H1 (cell line): Measurements from ENCODE around the gene LRPPRC. TPM values are rescaled to one million over a fixed set of nuclear protein-coding genes. Genes with fewer than 3 reads are reported as not detected.
"Not testable (repeated sequence)": the region's sequence is repeated elsewhere in the genome, so short reads cannot be mapped to it uniquely, and the experiment has no call there.

ENCODE experiments used
- CTCF ChIA-PET: fragments of 300-600 bp; sonication (Branson Sonifier 250); formaldehyde crosslinking; loops from one replicate; lab custom pipeline; 2021; ENCODE audit not compliant: partially characterized antibody; lab: Charles Lee
- POLR2A ChIA-PET: fragments of 300-600 bp; sonication (Branson Sonifier 250); formaldehyde crosslinking; loops from one replicate; lab custom pipeline; 2021; ENCODE audit warnings: inconsistent platforms; ENCODE audit not compliant: partially characterized antibody; lab: Charles Lee
- DNase-seq, 2 experiments: peaks; one replicate each; pipeline versions ENCODE4 v3.0.0 to v3.0.0-alpha.2; 2010 to 2022; ENCODE audit warnings: low spot score in 2 of 2, low read depth in 1 of 2, mixed read lengths in 1 of 2
- FAIRE-seq: peaks from 2 replicates; lab custom pipeline; 2011; peaks lifted over from hg19 to GRCh38; lab: Jason Lieb, UNC
- H2AFZ ChIP-seq: 2 replicates; pipeline ENCODE4 v1.8.1; 2012; ENCODE audit warnings: low read length, inconsistent platforms
- H2AK5ac ChIP-seq: 2 replicates; pipeline ENCODE4 v1.6.1; 2013; ENCODE audit warnings: low read depth, low read length
- H2BK120ac ChIP-seq: replicated peaks from 2 replicates; pipeline ENCODE3; 2013; ENCODE audit warnings: low read depth, low read length, inconsistent platforms
- H2BK12ac ChIP-seq: 2 replicates; pipeline ENCODE4 v1.6.1; 2013; ENCODE audit warnings: low read depth, low read length
- H2BK15ac ChIP-seq: 2 replicates; pipeline ENCODE4 v1.6.1; 2013; ENCODE audit warnings: low read length
- H2BK20ac ChIP-seq: 2 replicates; pipeline ENCODE4 v1.6.1; 2013; ENCODE audit warnings: low read length
- H2BK5ac ChIP-seq: 2 replicates; pipeline ENCODE4 v1.6.1; 2013; ENCODE audit warnings: low read depth, low read length
- H3K14ac ChIP-seq: 2 replicates; pipeline ENCODE4 v1.6.1; 2013; ENCODE audit warnings: inconsistent platforms; ENCODE audit not compliant: insufficient read length
- H3K18ac ChIP-seq: 2 replicates; pipeline ENCODE4 v1.6.1; 2013; ENCODE audit warnings: low read length; ENCODE audit errors: extremely low read depth
- H3K23ac ChIP-seq: 2 replicates; pipeline ENCODE4 v1.6.1; 2013; ENCODE audit warnings: inconsistent platforms; ENCODE audit not compliant: insufficient read length
- H3K23me2 ChIP-seq: 2 replicates; pipeline ENCODE4 v1.6.1; 2013; ENCODE audit warnings: low read depth, low read length
- H3K27ac ChIP-seq: 2 replicates; pipeline ENCODE4 v1.6.1; 2011; ENCODE audit warnings: low read depth, low read length, inconsistent platforms
- H3K27me3 ChIP-seq, 4 experiments: replicated peaks in 1 of 4; 1 replicate in 1 of 4; 2 replicates in 3 of 4; pipeline versions ENCODE4 v1.6.1 to v1.8.1; 2011 to 2013; ENCODE audit warnings: low read length in 3 of 4, mild to moderate bottlenecking in 3 of 4, inconsistent platforms in 2 of 4, mixed read lengths in 2 of 4, moderate library complexity in 1 of 4; ENCODE audit not compliant: control insufficient read depth in 3 of 4, insufficient read depth in 3 of 4; ENCODE audit errors: extremely low read depth in 1 of 4
- H3K36me3 ChIP-seq, 4 experiments: 2 replicates each; pipeline versions ENCODE4 v1.6.1 to v1.8.1; 2011 to 2013; ENCODE audit warnings: mild to moderate bottlenecking in 4 of 4, low read length in 3 of 4, moderate library complexity in 2 of 4, control low read depth in 1 of 4, inconsistent platforms in 1 of 4; ENCODE audit not compliant: insufficient read depth in 4 of 4, control insufficient read depth in 2 of 4
- H3K4ac ChIP-seq: replicated peaks from 2 replicates; pipeline ENCODE3; 2013; ENCODE audit warnings: low read length, low read depth, mixed read lengths, inconsistent platforms; ENCODE audit not compliant: insufficient read length
- H3K4me1 ChIP-seq, 4 experiments: replicated peaks in 1 of 4; 1 replicate in 1 of 4; 2 replicates in 3 of 4; pipeline versions ENCODE4 v1.6.1 to v1.8.1; 2011 to 2013; ENCODE audit warnings: low read length in 3 of 4, inconsistent platforms in 2 of 4, mixed read lengths in 1 of 4; ENCODE audit not compliant: insufficient read depth in 4 of 4, control insufficient read depth in 3 of 4
- H3K4me2 ChIP-seq, 2 experiments: 2 replicates each; pipeline versions ENCODE4 v1.6.1 to v1.8.1; 2011 to 2013; ENCODE audit warnings: low read depth in 2 of 2, low read length in 2 of 2, control low read depth in 1 of 2, inconsistent platforms in 1 of 2, mild to moderate bottlenecking in 1 of 2; ENCODE audit not compliant: insufficient read depth in 1 of 2
- H3K4me3 ChIP-seq, 4 experiments: fragments of 200-600, 300-600 bp in 1 of 4; sonication (generic), shearing (Covaris generic), sonication (Bioruptor Twin) in 1 of 4; 2 replicates each; pipeline versions ENCODE4 v1.5.1 to v1.8.1; 2011 to 2016; ENCODE audit warnings: low read length in 4 of 4, low read depth in 3 of 4, control low read depth in 2 of 4, inconsistent platforms in 2 of 4, mild to moderate bottlenecking in 2 of 4, mixed read lengths in 1 of 4, moderate library complexity in 1 of 4; ENCODE audit not compliant: insufficient read depth in 2 of 4; ENCODE audit errors: extremely low read depth in 1 of 4
- H3K56ac ChIP-seq: replicated peaks from 2 replicates; pipeline ENCODE3; 2013; ENCODE audit warnings: low read depth, mild to moderate bottlenecking, mixed read lengths, low read length, inconsistent platforms; ENCODE audit not compliant: insufficient read length
- H3K79me1 ChIP-seq: 2 replicates; pipeline ENCODE4 v1.6.1; 2013; ENCODE audit warnings: low read depth, low read length, control low read depth
- H3K79me2 ChIP-seq, 2 experiments: 2 replicates each; pipeline versions ENCODE4 v1.6.1 to v1.8.1; 2012 to 2013; ENCODE audit warnings: low read length in 2 of 2, mild to moderate bottlenecking in 2 of 2, inconsistent platforms in 1 of 2; ENCODE audit not compliant: insufficient read depth in 2 of 2, control insufficient read depth in 1 of 2
- H3K9ac ChIP-seq, 4 experiments: replicated peaks in 1 of 4; 1 replicate in 1 of 4; 2 replicates in 3 of 4; pipeline versions ENCODE4 v1.6.1 to v1.8.1; 2011 to 2013; ENCODE audit warnings: low read depth in 3 of 4, low read length in 3 of 4, control low read depth in 2 of 4, mild to moderate bottlenecking in 2 of 4, moderate library complexity in 2 of 4, inconsistent platforms in 1 of 4; ENCODE audit errors: extremely low read depth in 1 of 4
- H3K9me3 ChIP-seq, 2 experiments: 2 replicates each; pipeline versions ENCODE4 v1.6.1 to v1.8.1; 2012 to 2013; ENCODE audit warnings: mild to moderate bottlenecking in 2 of 2, moderate library complexity in 2 of 2, control low read depth in 1 of 2, inconsistent platforms in 1 of 2, low read depth in 1 of 2, low read length in 1 of 2, mixed read lengths in 1 of 2; ENCODE audit not compliant: insufficient read depth in 2 of 2
- H4K20me1 ChIP-seq, 2 experiments: replicated peaks in 1 of 2; 2 replicates each; pipeline versions ENCODE3 to v1.8.1; 2011 to 2013; ENCODE audit warnings: inconsistent platforms in 2 of 2, low read length in 2 of 2, mild to moderate bottlenecking in 1 of 2; ENCODE audit not compliant: insufficient read depth in 2 of 2, control insufficient read depth in 1 of 2
- H4K5ac ChIP-seq: 2 replicates; pipeline ENCODE4 v1.6.1; 2013; ENCODE audit warnings: low read length, low read depth, mixed read lengths, inconsistent platforms; ENCODE audit not compliant: insufficient read length
- H4K8ac ChIP-seq: 2 replicates; pipeline ENCODE4 v1.8.0; 2013; ENCODE audit warnings: mild to moderate bottlenecking, moderate library complexity, low read length, inconsistent platforms; ENCODE audit not compliant: insufficient read depth; ENCODE audit errors: extremely low read depth
- H4K91ac ChIP-seq: replicated peaks from 2 replicates; pipeline ENCODE3; 2013; ENCODE audit warnings: low read length, mixed read lengths, inconsistent platforms; ENCODE audit not compliant: insufficient read length
- CEBPB ChIP-seq: IDR thresholded peaks from 2 replicates; pipeline ENCODE4 v1.6.1; 2012; ENCODE audit warnings: low read depth, low read length
- WGBS, 2 experiments: shearing (Covaris generic) in 1 of 2; methylation state at CpG; one replicate each; pipeline versions ENCODE4 v1.1.6 to v1.1.7; 2013 to 2015; ENCODE audit warnings: low lambda C conversion rate in 2 of 2, mixed read lengths in 2 of 2, inconsistent platforms in 1 of 2, low coverage in 1 of 2, missing lambda C conversion rate in 1 of 2; ENCODE audit not compliant: insufficient replicate concordance in 2 of 2, insufficient coverage in 1 of 2, insufficient read length in 1 of 2; ENCODE audit errors: extremely low coverage in 1 of 2, missing lambda C conversion rate in 1 of 2; 5-methylcytosine and 5-hydroxymethylcytosine counted together
- polyA plus RNA-seq, 7 experiments: library from polyadenylated mRNA; depleted of rRNA in 3 of 7; stranded (reverse) in 5 of 7; unstranded in 2 of 7; fragments of >200 nt in 5 of 7; fragments of 200-250 nt in 2 of 7; gene quantifications; 1 replicate in 5 of 7; 2 replicates in 1 of 7; 4 replicates in 1 of 7; pipeline versions ENCODE4 v1.2.1 to v1.2.3, GENCODE V29; 2011 to 2013; ENCODE audit warnings: missing spikeins in 2 of 7, mixed read lengths in 2 of 7
- total RNA-seq: library from RNA; stranded (reverse); fragmentation: NEBNext Ultra II Directional; extraction: Animal tissue kit (Norgen Biotek cat#: 25700); gene quantifications from 2 replicates; pipeline ENCODE4 v1.2.1, GENCODE V29; 2021

LRPPRC gene
- total and polyA plus RNA-seq, 2 of the 8 experiments (the other 6 are each of a cell fraction or from before 2014, with no cell fraction given) = 43.4 to 167 TPM

GRCh38 chr2:43911136-43911790, 84.5 kb downstream of the LRPPRC start:
- H2AFZ ChIP-seq, H2BK120ac ChIP-seq, POLR2A ChIA-PET, CTCF ChIA-PET, H3K9ac ChIP-seq, H2AK5ac ChIP-seq, H3K4me3 ChIP-seq, H2BK20ac ChIP-seq, H3K79me2 ChIP-seq, H3K9me3 ChIP-seq, H3K56ac ChIP-seq, H3K27ac ChIP-seq, H3K18ac ChIP-seq, FAIRE-seq, H4K91ac ChIP-seq, H3K4me1 ChIP-seq, H2BK5ac ChIP-seq, H2BK15ac ChIP-seq, H4K5ac ChIP-seq, H2BK12ac ChIP-seq, H3K4ac ChIP-seq, H3K4me2 ChIP-seq, H3K14ac ChIP-seq, H4K20me1 ChIP-seq, H4K8ac ChIP-seq, H3K79me1 ChIP-seq, DNase-seq, H3K27me3 ChIP-seq, H3K23me2 ChIP-seq, H3K23ac ChIP-seq: not testable (repeated sequence)
- peaks cover 4 to 70% (median 40%) of the 10 kb centered on the region in 4 experiments for H3K36me3 ChIP-seq
- TF ChIP-seq CEBPB = peak; percentile 85
- WGBS, 2 experiments = 99% methylated on average over 6 of the region's 8 CpGs; no CpG with 5 or more reads in 1 of the 2 experiments
